Rectal smooth muscle tissue (tissue), 1 donor: ENCODE data around the gene MAGEB3.

Experiments
- H3K27ac ChIP-seq: one replicate; pipeline ENCODE4 v1.7.0; 2013; ENCODE audit warnings: low read depth, low read length, inconsistent platforms
- H3K27me3 ChIP-seq: one replicate; pipeline ENCODE4 v1.7.0; 2013; ENCODE audit warnings: low read length; ENCODE audit not compliant: control insufficient read depth, insufficient read depth
- H3K36me3 ChIP-seq: one replicate; pipeline ENCODE4 v1.7.0; 2013; ENCODE audit warnings: low read length; ENCODE audit not compliant: control insufficient read depth, insufficient read depth
- H3K4me1 ChIP-seq: one replicate; pipeline ENCODE4 v1.7.0; 2013; ENCODE audit warnings: low read length; ENCODE audit not compliant: control insufficient read depth, insufficient read depth
- H3K4me3 ChIP-seq: one replicate; pipeline ENCODE4 v1.7.0; 2013; ENCODE audit warnings: low read length
- H3K9ac ChIP-seq: one replicate; pipeline ENCODE4 v1.7.0; 2013; ENCODE audit warnings: low read length

MAGEB3 gene

DNA sequence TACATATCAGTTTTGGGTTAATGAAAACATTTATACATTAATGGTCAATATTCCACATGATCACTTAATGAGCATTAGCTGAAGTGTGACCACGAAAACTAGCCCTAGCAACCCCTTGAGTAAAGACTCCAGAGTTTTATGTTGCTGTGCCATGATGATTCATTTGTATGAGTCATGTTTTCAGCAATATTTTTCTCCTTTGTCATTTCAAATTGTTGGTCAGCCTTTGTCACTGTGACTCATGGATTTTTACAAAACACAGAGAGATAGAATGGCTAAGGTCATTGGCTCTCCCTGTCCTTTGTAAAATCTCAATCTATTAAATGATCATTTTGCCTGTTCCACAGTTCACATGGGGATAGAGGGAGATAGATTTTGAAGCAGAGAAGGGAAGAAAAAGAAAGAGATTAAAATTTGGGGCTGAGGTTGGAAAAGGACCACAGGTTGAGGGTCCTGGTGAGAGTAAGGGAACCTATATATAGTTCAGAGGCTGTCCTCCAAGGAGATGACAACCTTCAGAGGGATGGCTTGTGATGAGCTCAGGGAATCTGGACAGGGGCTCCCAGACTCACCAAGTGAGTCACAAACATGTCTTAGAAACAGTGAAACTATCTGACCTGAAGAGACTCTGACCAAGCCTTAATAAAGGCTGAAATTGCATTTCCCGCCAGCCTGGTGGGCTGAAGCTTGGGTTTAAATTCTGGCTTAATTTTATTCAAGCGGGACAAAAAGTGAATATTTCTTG lies 53.2 kb downstream of the MAGEB3 start:
- Histone ChIP-seq H3K4me1 (no peaks in the 10 kb centered on the region), H3K27me3 (no peaks in the 10 kb centered on the region), H3K36me3 (no peaks in the 10 kb centered on the region), H3K4me3 (no peak overlapping the region), H3K9ac (no peak overlapping the region), H3K27ac (no peak overlapping the region)
